B cell (primary cell): ENCODE data around the gene CASK. TPM values are rescaled to one million over a fixed set of nuclear protein-coding genes. Genes with fewer than 3 reads are reported as not detected.

Source experiments
- ATAC-seq: fragments of 200-7000 bp; cut with Tn5 transposase; one replicate; pipeline ENCODE4 v1.10.0; 2021; ENCODE audit warnings: low read depth, mild to moderate bottlenecking, moderate number of reproducible peaks, moderate library complexity
- CTCF ChIA-PET: fragments of 350-600 bp; sonication (Branson Sonifier 250); formaldehyde crosslinking; loops from one replicate; lab custom pipeline; 2021; ENCODE audit warnings: antibody characterized with exemption, inconsistent platforms; lab: Charles Lee
- POLR2A ChIA-PET: fragments of 350-600 bp; sonication (Branson Sonifier 250); formaldehyde crosslinking; loops from one replicate; lab custom pipeline; 2021; ENCODE audit warnings: antibody characterized with exemption; lab: Charles Lee
- DNase-seq: peaks from one replicate; pipeline ENCODE4 v3.0.0; 2013
- H2AFZ ChIP-seq: 2 replicates; pipeline ENCODE4 v1.6.1; 2012; ENCODE audit warnings: mild to moderate bottlenecking, low read depth, low read length; ENCODE audit not compliant: insufficient read depth, poor library complexity, severe bottlenecking
- H3K27ac ChIP-seq, 2 donors: 1 replicate in 1 of 2; 2 replicates in 1 of 2; pipeline ENCODE4 v1.5.1; 2012 to 2013; ENCODE audit warnings: low read length in 2 of 2, mild to moderate bottlenecking in 2 of 2, moderate library complexity in 1 of 2
- H3K27me3 ChIP-seq, 4 experiments: fragments of 200-600 bp in 1 of 4; sonication (generic) in 1 of 4; replicated peaks in 1 of 4; 1 replicate in 2 of 4; 2 replicates in 2 of 4; pipeline versions ENCODE4 v1.6.1 to v1.7.0; 2013 to 2016; ENCODE audit warnings: low read length in 3 of 4, mild to moderate bottlenecking in 2 of 4, mixed read lengths in 1 of 4, moderate library complexity in 1 of 4; ENCODE audit not compliant: insufficient read depth in 4 of 4, control insufficient read depth in 3 of 4; ENCODE audit errors: control extremely low read depth in 1 of 4
- H3K36me3 ChIP-seq, 2 experiments: replicated peaks in 1 of 2; 1 replicate in 1 of 2; 2 replicates in 1 of 2; pipeline versions ENCODE4 v1.6.1 to v1.7.1; 2013; ENCODE audit warnings: low read length in 1 of 2; ENCODE audit not compliant: insufficient read depth in 2 of 2, control insufficient read depth in 1 of 2; ENCODE audit errors: control extremely low read depth in 1 of 2, extremely low read depth in 1 of 2
- H3K4me1 ChIP-seq, 2 donors: fragments of 200-600 bp in 1 of 2; sonication (generic) in 1 of 2; 1 replicate in 1 of 2; 2 replicates in 1 of 2; pipeline versions ENCODE4 v1.5.1 to v1.6.1; 2013 to 2017; ENCODE audit warnings: low read length in 2 of 2; ENCODE audit not compliant: control insufficient read depth in 2 of 2, insufficient read depth in 2 of 2
- H3K4me2 ChIP-seq: replicated peaks from 2 replicates; pipeline ENCODE3; 2012; ENCODE audit warnings: mild to moderate bottlenecking, low read depth, low read length; ENCODE audit not compliant: poor library complexity, severe bottlenecking
- H3K4me3 ChIP-seq, 5 experiments: fragments of 200-600 bp in 1 of 5; sonication (generic) in 1 of 5; 1 replicate in 3 of 5; 2 replicates in 2 of 5; pipeline versions ENCODE4 v1.5.1 to v1.7.0; 2011 to 2016; ENCODE audit warnings: low read length in 4 of 5, mild to moderate bottlenecking in 4 of 5, low read depth in 2 of 5, control low read depth in 1 of 5, moderate library complexity in 1 of 5; ENCODE audit not compliant: insufficient read depth in 1 of 5; ENCODE audit errors: control extremely low read depth in 1 of 5, extremely low read depth in 1 of 5
- H3K79me2 ChIP-seq: fragments of 200-600 bp; sonication (generic); one replicate; pipeline ENCODE4 v1.6.0; 2016; ENCODE audit warnings: low read length; ENCODE audit not compliant: control insufficient read depth, insufficient read depth
- H3K9ac ChIP-seq: fragments of 200-600 bp; sonication (generic); 2 replicates; pipeline ENCODE4 v1.6.1; 2017; ENCODE audit warnings: mild to moderate bottlenecking, low read length, moderate library complexity
- H3K9me3 ChIP-seq, 3 donors: one replicate each; pipeline versions ENCODE4 v1.6.1 to v1.7.1; 2013; ENCODE audit warnings: low read length in 2 of 3; ENCODE audit not compliant: control insufficient read depth in 2 of 3, insufficient read depth in 1 of 3; ENCODE audit errors: control extremely low read depth in 1 of 3
- H4K20me1 ChIP-seq: 2 replicates; pipeline ENCODE4 v1.6.0; 2012; ENCODE audit warnings: mild to moderate bottlenecking, low read length; ENCODE audit not compliant: insufficient read depth, control insufficient read depth, poor library complexity, severe bottlenecking
- H3K27ac Mint-ChIP-seq: one replicate; pipeline ENCODE4 v1.8.0; 2021; ENCODE audit warnings: mixed read lengths
- H3K27me3 Mint-ChIP-seq: one replicate; pipeline ENCODE4 v1.8.0; 2021; ENCODE audit warnings: mixed read lengths
- H3K4me1 Mint-ChIP-seq: one replicate; pipeline ENCODE4 v1.8.0; 2021; ENCODE audit warnings: mixed read lengths
- H3K4me3 Mint-ChIP-seq: one replicate; pipeline ENCODE4 v1.8.0; 2021; ENCODE audit warnings: mixed read lengths
- H3K9me3 Mint-ChIP-seq: one replicate; pipeline ENCODE4 v1.8.0; 2022; ENCODE audit warnings: mixed read lengths; ENCODE audit not compliant: insufficient read depth
- CTCF ChIP-seq: fragments of 200-600 bp; IDR thresholded peaks from one replicate; pipeline ENCODE4 v1.8.0; 2022; ENCODE audit warnings: antibody characterized with exemption, mild to moderate bottlenecking
- EZH2 ChIP-seq: IDR thresholded peaks from 2 replicates; pipeline ENCODE4 v1.6.1; 2012; ENCODE audit warnings: borderline replicate concordance, low read depth, mild to moderate bottlenecking, moderate library complexity, low read length; ENCODE audit not compliant: insufficient read depth, poor library complexity, severe bottlenecking
- WGBS: methylation state at CpG from one replicate; pipeline ENCODE4 v1.1.5; 2013; ENCODE audit warnings: missing lambda C conversion rate; ENCODE audit not compliant: insufficient coverage; 5-methylcytosine and 5-hydroxymethylcytosine counted together
- intact Hi-C: fragments of 100-400 bp; cut with micrococcal nuclease; formaldehyde crosslinking; loops from one replicate; pipeline ENCODE4 v1.10.0; 2022
- polyA plus RNA-seq: library from polyadenylated mRNA; depleted of rRNA; stranded (reverse); fragments of >200 nt; gene quantifications from 2 replicates; pipeline ENCODE4 v1.2.3, GENCODE V29; 2012
- total RNA-seq, 2 donors: library from RNA; stranded (reverse); fragments of 120-200 nt in 1 of 2; gene quantifications; 1 replicate in 1 of 2; 2 replicates in 1 of 2; pipeline versions ENCODE4 v1.2.3 to v1.2.4, GENCODE V29; 2013 to 2022

CASK gene
- total and polyA plus RNA-seq, 2 donors (not counting 1 experiment from before 2014, with no cell fraction given) = 14.2 to 50.4 TPM

GRCh38 chrX:41779030-41779564, 144.3 kb downstream of the CASK start:
- H4K20me1 ChIP-seq = no peaks in the 10 kb centered on the region
- no peaks in the 10 kb centered on the region for H3K36me3 ChIP-seq
- Mint-ChIP-seq H3K27me3 (no peaks in the 10 kb centered on the region), H3K9me3 (no peaks in the 10 kb centered on the region), H3K27ac (no peak overlapping the region), H3K4me1 (peaks cover 6% of the 10 kb centered on the region), H3K4me3 (no peak overlapping the region)
- no peak overlapping the region for H3K4me2 ChIP-seq
- peaks cover 0 to 3% of the 10 kb centered on the region in 2 donors for H3K4me1 ChIP-seq
- ChIA-PET POLR2A (no interaction called here), CTCF (interaction anchor here (1.0 kb wide), 1 partner anchor 1779 kb away, joined by 3 read pairs; no protein-coding TSS in a partner anchor)
- no CpG with 5 or more reads among the region's 1 CpG for WGBS
- no peaks in the 10 kb centered on the region for H3K27me3 ChIP-seq
- no peak for DNase-seq
- H3K27ac ChIP-seq = no peak overlapping the region
- H3K79me2 ChIP-seq = no peaks in the 10 kb centered on the region
- no peaks in the 10 kb centered on the region for H3K9me3 ChIP-seq
- H3K4me3 ChIP-seq = no peak overlapping the region
- TF ChIP-seq EZH2 (no peak), CTCF (no peak)
- intact Hi-C loops = no loop called here
- no peak overlapping the region for H2AFZ ChIP-seq
- no peak overlapping the region for H3K9ac ChIP-seq
- no peak for ATAC-seq

- H3K4me3 Mint-ChIP-seq = no peak overlapping the region
- no peak for DNase-seq
- Histone ChIP-seq H2AFZ (no peak overlapping the region), H3K9ac (no peak overlapping the region), H3K4me2 (no peak overlapping the region), H3K4me3 (no peak overlapping the region), H3K27me3 (no peaks in the 10 kb centered on the region), H4K20me1 (no peaks in the 10 kb centered on the region), H3K4me1 (no peaks in the 10 kb centered on the region), H3K36me3 (no peaks in the 10 kb centered on the region), H3K79me2 (no peaks in the 10 kb centered on the region), H3K9me3 (no peaks in the 10 kb centered on the region), H3K27ac (no peak overlapping the region)
- ChIA-PET POLR2A (no interaction called here), CTCF (interaction anchor here (1.4 to 2.2 kb wide), 2 partner anchors 68 to 201 kb away, joined by 3 to 10 read pairs; no protein-coding TSS in a partner anchor)
- peaks cover 3% of the 10 kb centered on the region for H3K4me1 Mint-ChIP-seq
- intact Hi-C loops = no loop called here
- no peaks in the 10 kb centered on the region for H3K9me3 Mint-ChIP-seq
- TF ChIP-seq CTCF = no peak
- TF ChIP-seq EZH2 = no peak
- H3K27ac Mint-ChIP-seq = no peak overlapping the region
- no peaks in the 10 kb centered on the region for H3K27me3 Mint-ChIP-seq
- ATAC-seq = no peak
These were observed 161.7 kb downstream of the CASK start for GRCh38 chrX:41761702-41762101.
